HG02973 (cell line): Measurements from ENCODE around the gene ZDHHC14.
"Not testable (repeated sequence)": the region's sequence is repeated elsewhere in the genome, so short reads cannot be mapped to it uniquely, and the experiment has no call there.

Experiments
- ATAC-seq: cut with Tn5 transposase; IDR thresholded peaks from one replicate; pipeline ENCODE4 v1.9.1; 2021; ENCODE audit warnings: moderate library complexity; ENCODE audit not compliant: unreplicated experiment

ZDHHC14 gene

DNA sequence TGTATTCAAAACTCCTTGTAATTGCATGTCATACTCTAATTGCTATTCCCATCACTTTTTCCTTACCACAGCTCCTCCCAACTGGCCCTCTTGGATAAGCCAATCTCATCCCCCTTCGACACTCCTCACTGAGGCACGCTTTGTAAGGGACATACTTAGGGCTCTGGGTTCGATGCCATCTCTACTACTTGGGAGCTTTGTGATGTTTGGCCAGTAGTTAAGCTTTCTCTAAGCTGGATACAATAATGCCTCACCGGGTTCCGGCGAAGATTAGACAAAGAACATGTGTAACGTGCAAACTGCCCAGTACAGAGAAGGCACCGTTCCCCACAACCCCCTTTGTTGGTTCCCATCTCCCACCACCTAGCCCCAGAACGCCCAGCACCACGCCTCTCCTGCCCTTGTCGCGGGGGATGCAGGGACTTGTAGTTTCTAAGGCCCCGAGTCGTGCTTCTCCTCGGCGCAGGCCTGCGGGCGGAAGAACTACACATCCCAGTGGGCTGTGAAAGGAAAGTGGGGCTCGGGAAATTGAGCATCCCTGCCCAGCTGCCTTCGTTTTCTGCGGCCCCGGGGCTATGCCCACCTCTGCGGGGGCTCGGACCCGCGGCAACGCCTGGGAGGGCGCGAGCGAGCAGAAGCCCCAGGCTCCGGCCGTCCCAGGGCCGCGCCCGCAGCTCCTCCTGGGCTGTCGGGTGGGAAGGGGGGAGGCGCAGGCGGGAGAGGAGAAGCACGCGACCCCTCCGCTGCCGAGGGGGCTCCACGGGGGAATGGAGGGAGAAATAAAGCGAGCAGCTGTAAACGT, 1.1 kb upstream of the ZDHHC14 start:
- peak; percentile 79 for ATAC-seq

DNA sequence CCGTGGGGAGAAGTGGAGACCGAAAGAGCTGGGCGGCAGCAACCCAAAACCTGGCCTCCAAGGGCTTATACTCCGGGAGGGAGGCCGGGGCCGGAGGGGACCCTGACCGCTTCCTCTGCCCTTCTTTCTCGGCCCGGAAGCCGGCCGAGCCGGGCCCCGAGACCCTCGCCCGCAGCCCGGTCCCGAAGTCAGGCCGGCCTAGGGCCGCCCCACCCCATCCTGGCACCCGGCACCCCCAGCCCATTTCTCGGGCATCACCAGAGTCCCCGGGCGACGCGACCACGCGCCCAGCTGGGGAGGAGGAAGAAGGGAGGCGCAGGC, 572 bp upstream of the ZDHHC14 start:
- peak; percentile 3 for ATAC-seq

DNA sequence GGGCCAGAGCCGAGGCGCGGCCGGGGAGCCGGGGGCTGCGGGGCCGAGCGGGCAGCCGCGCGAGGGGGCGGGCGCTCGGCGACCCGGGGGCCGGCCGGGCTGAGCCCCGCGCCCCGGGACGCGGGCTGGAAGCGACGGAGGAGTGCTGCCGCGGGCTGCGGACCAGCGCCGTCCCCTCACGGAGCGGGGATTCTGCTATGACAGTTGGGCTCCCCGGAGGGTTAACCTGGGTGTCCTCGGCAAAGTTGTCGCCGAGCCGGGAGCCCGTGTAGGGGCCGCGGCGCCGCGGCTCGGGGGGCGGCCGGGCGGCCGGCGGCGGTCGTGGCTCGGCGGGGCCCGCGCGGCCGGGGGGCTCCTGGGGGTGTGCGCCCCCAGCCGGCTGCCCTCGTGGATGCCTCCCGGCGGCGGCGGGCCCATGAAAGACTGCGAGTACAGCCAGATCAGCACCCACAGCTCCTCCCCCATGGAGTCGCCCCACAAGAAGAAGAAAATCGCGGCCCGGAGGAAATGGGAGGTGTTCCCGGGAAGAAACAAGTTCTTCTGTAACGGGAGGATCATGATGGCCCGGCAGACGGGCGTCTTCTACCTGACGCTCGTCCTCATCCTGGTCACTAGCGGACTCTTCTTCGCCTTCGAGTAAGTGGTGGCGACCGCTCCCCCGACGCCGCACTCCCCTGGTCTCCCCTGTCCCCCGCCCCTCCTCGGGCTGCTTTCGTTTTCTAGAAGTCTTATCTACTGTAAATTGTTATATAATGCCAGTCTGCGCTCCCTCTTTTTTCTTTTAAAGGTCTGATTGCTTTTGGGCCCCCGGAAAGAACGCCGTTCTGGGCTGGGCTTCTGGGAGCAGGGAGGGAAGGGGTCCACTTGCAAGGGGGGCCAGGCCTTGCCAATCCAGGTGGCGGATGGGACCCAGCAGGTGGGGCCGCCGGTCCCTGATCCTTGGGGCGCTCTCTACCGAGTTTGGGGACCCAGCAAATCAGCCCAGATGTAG, 936 bp downstream of the ZDHHC14 start:
- peak; percentile 16 for ATAC-seq

DNA sequence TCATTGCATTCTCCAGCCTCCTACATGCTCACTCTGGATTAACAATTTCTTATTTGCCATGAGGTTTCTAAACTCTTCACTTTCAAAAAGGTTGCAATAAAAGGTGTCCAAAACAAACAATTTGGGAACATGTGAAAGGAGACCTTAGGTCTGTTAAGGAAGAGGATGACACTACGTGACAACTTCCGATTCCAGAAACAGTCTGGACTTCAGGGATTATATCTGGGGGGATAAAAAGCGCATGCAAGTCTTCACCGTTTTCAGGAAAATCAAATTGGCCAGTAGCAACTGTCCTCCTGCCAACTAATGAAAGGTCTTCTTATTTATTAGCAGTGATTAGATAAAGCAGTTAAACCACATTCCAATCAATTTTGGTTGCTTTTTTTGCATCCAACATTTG, 1.8 kb downstream of the ZDHHC14 start:
- no peak for ATAC-seq

DNA sequence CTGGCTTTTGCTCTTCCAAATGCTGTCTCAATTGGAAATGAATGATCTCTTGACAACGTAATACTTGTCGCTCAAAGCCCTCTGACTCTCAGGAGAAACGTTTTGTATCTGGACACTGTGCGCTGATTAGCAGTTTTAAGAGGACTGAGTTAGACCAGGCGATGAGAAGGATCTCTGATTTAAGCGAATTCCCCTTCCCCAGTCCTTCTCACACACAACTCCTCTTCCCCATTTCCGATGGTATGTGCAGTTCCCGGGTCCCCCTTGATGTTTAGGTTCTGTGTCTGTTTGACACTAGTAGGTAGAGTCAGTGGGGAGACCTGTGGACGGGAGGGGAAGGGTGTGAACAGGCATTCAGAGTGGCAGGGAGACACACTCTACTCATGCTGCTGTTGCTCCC, 2.5 kb downstream of the ZDHHC14 start:
- no peak for ATAC-seq

DNA sequence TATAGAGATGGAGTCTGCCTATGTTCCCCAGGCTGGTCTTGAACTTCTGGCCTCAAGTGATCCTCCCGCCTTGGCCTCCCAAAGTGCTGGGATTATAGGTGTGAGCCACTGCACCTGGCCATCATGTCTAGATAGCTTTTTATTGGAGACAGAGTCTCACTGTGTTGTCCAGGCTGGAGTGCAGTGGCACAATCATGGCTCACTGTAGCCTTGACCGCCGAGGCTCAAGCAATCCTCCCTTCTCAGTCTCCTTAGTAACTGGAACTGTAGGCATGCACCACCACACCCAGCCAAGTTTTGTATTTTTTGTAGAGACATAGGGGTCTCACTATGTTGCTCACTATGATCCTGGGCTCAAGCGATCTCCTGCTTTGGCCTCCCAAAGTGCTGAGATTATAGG, 4.0 kb downstream of the ZDHHC14 start:
- ATAC-seq, result not testable (repeated sequence)

DNA sequence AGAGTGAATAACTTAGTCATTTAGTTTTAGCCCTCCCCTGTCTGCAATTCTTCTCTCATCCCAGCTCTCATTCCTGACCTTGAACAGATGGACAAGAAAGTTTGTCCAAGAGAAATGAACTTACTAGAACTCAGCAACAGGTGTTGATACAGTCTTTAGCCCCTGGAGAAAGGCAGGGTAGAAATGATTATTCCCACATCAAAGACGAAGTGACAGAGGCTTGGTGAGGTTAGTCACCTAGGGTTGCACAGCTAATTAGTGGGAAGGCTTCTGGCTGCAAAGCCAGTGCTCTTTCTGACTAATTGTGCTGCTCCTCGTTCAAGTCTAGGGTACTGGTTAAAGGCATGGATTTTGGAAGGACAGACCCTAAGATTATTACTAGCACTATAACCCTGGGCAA, 4.5 kb downstream of the ZDHHC14 start:
- ATAC-seq, result no peak

DNA sequence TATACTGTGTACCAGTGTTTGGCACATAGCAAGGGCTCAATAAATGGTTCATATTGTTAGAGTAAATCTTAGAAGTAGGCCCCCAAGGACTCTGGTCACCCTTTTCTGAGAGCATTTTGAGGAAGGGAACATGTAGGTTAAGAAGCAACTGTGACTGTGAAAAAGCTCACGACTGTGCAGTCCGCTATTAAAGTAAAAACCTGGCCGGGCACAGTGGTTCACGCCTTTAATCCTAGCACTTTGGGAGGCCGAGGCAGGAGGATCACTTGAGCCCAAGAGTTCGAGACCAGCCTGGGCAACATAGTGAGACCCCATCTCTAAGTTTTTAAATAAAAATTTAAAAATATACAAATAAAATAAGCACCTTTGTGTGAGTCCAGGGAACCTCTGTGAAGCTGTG, 5.0 kb downstream of the ZDHHC14 start:
- no peak for ATAC-seq

DNA sequence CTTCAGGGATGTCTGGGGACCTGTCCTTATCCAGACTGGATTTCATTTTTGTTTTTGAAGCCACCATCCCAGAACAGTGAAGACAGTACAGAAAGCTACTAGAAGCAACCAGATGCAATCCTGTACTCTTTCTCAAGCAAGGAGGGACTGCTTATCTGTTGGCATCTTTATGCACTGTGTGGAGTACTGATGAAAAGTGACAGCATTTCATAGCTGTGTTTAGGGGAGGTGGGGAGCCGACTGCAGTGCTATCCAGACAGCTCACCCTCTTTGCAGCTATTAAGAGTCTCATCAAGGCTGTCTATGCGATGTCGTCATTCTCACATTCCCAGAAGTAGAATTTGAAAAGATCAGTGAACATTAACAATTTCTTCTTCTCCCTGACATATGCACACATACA, 5.5 kb downstream of the ZDHHC14 start:
- no peak for ATAC-seq

DNA sequence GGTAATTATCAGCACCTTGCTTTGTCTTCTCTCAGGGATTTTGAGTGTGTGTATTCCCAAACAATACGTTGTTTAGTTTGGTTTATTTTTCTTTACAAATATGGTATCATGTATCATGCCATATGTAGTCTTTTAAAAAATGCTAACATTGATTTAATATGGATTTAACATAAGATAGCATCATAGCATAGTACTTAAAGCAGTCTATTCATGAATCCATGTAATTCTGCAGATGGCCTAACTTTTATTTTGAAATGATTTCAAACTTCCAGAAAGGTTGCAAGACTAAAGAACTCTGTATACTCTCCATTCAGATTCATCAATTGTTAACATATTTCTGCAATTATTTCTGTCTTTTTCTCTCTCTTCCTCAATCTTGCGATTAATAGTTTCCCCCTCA, 7.9 kb downstream of the ZDHHC14 start:
- ATAC-seq, result no peak

DNA sequence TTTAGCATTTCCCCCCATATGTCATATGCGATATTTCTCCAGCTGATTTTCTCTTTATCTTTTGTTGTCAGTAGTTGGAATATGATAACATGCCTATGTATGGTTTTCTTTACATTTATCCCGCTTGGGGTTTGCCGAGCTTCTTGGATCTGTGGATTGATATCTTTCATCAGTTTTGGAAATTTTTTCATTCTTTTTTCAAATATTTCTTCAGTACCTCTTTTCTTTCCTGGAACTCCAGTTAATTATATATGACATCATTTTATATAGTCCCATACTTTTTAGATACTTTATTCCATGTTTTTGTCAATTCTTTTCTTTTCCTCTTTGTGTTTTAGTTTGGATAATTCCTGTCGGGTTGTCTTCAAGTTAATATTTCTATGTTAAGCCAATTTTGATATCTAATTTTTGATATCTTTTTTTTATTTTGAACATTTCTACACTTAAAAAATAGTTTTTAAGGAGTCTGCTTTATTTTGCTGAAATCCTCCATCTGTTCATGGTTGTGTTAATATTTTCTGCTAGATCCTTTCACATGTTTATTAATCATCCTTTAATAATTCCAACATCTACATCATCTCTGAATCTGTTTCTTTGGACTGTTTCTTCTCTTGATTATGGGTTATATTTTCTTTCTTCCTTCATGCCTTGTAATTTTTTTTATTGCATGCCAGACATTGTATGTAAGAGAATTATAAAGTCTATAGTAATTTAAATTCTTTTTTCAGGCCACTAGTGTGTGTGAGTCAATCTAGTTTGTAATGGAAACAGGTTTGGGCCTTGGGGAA, 9.5 kb downstream of the ZDHHC14 start:
- ATAC-seq, result no peak

DNA sequence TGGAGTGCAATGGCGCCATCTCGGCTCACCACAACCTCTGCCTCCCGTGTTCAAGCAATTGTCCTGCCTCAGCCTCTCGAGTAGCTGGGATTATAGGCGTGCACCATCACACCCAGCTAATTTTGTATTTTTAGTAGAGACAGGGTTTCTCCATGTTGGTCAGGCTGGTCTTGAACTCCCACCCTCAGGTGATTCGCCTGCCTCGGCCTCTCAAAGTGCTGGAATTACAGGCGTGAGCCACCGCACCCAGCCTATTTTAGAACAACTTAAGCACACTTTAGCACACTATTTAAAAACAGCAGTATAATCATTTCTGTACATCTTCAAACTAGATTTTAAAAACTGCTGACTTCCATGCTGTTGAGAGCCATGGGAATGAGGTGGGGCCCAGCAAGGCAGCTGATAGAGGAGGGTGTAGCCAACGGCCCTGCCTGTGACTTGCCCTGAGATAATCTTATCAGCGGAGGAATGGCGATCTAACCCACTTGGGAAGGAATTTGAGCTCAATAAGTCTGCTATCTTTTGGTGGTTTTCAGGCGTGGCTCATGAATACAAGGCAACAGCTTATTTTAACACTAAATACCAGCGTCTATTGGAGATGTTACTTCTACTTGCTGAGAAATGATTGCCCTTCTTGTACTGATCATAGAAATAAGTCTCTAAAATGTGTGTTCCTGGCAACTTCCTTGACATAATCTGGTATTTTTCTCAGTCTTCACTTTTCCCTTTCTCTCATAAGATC, 12.1 kb downstream of the ZDHHC14 start:
- no peak for ATAC-seq

DNA sequence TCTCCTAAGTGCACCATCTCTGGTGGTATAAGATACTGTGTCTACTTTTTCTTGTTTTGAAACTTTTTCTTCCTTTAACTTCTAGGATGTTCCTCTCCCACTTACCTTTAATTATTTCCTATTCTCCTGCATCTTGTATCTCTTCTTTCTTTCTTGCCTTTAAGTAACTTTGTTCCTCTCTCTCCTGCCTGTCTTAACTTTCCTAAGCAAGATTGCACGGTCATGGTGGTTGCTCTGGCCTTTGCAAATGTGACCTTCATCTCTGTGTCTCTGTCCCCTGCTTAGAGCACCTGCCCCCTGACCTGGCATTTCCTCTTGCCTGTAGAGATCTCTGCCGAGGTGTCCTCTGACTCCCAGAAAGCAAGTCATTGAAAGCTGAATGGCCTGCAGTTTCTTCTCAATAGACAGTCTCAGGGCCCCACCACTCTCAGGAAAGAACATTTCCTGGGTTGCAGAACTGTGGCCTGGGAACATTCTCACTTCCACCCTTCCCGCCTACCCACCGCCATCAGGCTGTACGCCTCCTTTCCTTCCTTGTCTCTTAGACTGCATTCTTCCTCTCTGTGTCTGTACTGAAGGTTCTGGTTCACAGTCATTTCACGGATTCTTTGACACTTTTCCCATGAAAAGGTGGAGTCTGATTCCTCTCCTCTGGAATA, 12.8 kb downstream of the ZDHHC14 start:
- no peak for ATAC-seq

DNA sequence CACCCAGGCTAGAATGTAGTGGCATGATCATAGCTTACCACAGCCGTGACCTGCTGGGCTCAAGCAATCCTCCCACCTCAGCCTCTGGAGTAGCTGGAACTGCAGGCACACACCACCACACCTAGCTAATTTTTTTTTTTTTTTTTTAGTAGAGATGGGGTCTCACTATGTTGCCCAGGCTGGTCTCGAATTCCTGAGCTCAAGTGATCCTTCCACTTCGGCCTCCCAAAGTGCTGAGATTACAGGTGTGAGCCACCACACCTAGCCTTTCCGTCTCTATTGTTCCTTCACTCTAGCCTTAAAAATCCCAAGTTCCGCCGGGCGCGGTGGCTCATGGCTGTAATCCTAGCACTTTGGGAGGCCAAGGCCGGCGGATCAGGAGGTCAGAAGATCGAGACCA, 14.2 kb downstream of the ZDHHC14 start:
- not testable (repeated sequence) for ATAC-seq

DNA sequence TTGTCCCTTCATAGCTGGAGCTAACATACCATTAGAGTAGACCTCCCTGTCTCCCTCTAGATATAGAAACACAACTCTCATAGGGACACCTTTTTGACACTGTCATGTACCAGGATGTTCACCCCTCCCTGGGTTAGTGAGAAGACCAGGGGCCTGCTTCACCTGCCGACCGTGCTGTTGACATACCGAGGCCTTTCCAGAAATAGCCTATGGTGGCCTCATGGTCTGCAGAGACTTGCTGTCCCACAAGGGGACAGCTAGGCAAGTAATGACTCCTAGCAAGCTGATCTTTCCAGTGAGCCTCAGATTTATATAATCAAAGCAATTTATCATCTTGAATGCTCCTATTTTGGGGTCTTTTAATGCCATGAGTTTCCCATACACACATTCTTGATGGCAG, 15.0 kb downstream of the ZDHHC14 start:
- ATAC-seq, result no peak

DNA sequence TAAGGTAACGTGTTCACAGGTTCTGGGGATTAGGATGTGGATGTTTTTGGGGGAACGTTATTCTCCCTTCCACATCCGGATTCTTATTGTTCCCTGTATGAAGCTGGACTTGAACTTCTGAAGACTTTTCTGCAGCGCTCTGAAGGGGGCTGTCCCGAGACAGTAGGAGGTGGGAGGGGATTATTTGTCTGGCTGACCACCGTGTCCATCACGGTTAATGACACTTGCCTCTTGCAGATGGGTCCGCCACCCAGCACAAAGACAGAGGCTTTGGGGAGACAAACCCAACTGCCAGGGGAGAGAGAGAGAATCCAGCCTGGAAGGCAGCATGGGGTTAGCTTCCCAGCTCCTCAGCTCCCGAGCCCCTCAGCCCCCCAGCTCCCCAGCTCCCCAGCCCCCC, 16.7 kb downstream of the ZDHHC14 start:
- no peak for ATAC-seq

DNA sequence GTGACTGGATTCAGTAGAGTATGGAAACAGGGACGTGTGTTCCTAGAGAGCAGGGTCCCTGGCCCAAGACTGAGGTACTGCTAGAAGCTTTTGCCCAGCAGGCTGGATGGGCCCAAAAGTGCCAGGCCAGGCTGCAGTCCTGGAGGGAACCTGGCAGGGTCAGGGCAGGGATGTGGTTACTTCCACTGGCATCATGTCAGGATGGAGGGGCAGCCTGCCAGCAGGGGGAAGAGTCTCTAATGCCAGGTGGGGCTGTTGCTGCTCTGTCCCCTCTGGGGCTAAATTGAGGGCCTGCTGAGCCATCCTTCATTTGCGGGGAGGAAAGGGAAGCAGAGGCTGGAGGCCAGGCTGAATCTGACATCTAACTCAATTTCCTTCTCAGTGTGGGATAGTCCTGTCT, 17.2 kb downstream of the ZDHHC14 start:
- ATAC-seq, result no peak

DNA sequence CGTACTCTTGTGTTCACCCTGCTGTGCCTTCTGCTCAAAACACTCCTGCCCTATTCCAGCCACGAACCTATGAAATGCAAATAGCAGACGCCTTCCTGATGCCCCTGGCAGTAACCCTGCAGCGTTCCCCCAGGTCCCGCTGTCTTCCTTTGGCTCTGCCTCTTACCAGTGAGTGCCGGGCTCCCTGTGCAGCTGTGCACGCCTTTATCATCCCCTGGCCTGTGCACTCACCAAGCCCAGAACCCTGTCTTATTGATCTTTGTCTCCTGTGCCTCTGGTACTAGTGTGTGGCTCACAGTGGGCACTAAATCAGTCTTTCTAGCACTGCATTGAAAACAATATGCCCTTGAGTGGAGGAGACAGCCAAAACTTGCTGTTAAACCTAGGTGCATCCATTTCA, 19.7 kb downstream of the ZDHHC14 start:
- ATAC-seq, result no peak

DNA sequence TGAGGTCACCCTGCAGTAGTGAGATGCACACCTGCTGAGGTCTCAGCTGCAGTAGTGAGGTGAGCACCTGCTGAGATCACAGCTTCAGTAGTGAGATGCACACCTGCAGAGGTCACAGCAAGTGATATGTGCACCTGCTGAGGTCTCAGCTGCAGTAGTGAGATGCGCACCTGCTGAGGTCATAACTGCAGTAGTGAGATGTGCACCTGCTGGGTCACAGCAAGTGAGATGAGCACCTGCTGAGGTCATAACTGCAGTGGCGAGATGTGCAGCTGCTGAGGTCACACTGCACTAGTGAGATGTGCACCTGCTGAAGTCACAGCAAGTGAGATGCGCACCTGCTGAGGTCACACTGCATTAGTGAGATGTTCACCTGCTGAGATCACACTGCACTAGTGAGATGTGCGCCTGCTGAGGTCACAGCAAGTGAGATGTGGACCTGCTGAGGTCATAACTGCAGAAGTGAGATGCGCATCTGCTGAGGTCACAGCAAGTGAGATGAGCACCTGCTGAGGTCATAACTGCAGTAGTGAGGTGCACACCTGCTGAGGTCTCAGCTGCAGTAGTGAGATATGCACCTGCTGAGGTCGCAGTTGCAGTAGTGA, 20.8 kb downstream of the ZDHHC14 start:
- no peak for ATAC-seq
